ENCODE data around the gene ARL2.
"Not testable (repeated sequence)": the region's sequence is repeated elsewhere in the genome, so short reads cannot be mapped to it uniquely, and the experiment has no call there.

ARL2 gene

DNA sequence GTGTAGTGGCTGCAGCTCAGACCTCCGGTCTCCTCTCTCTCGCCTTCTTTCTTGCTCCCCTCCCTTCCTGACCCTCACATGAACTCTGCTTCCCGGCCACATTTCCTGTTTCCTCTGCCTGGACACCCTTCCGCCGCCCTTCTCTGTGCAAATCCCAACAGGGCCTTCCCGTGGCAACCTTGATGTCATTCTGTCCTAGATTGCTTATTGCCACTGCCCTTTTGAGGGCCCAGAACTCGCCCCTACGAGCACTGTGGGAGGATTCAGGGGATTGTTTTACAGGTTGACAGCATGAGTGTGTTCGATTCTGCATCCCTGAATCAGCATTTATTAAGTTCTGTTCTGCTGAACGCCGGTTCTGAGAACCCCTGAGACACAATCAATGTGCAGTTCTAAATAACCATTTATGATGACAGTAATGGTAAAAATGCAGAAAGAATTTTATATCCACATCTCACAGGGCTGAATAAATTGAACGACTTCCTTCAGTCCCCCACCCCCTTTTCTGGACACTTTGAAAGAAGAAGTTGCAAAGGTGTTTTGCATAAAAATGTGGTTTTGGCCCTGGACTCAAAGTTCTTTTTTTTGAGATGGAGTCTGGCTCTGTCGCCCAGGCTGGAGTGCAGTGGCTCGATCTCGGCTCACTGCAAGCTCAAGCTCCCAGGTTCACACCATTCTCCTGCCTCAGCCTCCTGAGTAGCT is 23.6 kb upstream of the ARL2 start:
- FAIRE-seq, result peak; percentile 79
- no peak for TF ChIP-seq TAF1 (IDR thresholded peaks at IDR 0.05; ENCODE audit: borderline replicate concordance, low read depth, low read length)
- TF ChIP-seq POLR2AphosphoS5 (IDR thresholded peaks at IDR 0.05; ENCODE audit: low read depth, low read length), result no peak
- TF ChIP-seq POLR2A (IDR thresholded peaks at IDR 0.05; ENCODE audit: low read depth, low read length), result no peak
- DNase-seq (ENCODE audit: insufficient read length), result no peak

- DNase-seq (ENCODE audit: insufficient read length) (no peak), FAIRE-seq (no peak)
- TF ChIP-seq TAF1 (IDR thresholded peaks at IDR 0.05; ENCODE audit: borderline replicate concordance, low read depth, low read length) (no peak), POLR2A (IDR thresholded peaks at IDR 0.05; ENCODE audit: low read depth, low read length) (no peak), POLR2AphosphoS5 (IDR thresholded peaks at IDR 0.05; ENCODE audit: low read depth, low read length) (no peak)
These were observed 19.6 kb upstream of the ARL2 start for GRCh38 chr11:64994318-64994717.

- DNase-seq (ENCODE audit: insufficient read length) (no peak), FAIRE-seq (peak; percentile 9)
- no peak for TF ChIP-seq POLR2AphosphoS5 (IDR thresholded peaks at IDR 0.05; ENCODE audit: low read depth, low read length)
- no peak for TF ChIP-seq POLR2A (IDR thresholded peaks at IDR 0.05; ENCODE audit: low read depth, low read length)
- no peak for TF ChIP-seq TAF1 (IDR thresholded peaks at IDR 0.05; ENCODE audit: borderline replicate concordance, low read depth, low read length)
These were observed 17.6 kb upstream of the ARL2 start for GRCh38 chr11:64996327-64996709.

DNA sequence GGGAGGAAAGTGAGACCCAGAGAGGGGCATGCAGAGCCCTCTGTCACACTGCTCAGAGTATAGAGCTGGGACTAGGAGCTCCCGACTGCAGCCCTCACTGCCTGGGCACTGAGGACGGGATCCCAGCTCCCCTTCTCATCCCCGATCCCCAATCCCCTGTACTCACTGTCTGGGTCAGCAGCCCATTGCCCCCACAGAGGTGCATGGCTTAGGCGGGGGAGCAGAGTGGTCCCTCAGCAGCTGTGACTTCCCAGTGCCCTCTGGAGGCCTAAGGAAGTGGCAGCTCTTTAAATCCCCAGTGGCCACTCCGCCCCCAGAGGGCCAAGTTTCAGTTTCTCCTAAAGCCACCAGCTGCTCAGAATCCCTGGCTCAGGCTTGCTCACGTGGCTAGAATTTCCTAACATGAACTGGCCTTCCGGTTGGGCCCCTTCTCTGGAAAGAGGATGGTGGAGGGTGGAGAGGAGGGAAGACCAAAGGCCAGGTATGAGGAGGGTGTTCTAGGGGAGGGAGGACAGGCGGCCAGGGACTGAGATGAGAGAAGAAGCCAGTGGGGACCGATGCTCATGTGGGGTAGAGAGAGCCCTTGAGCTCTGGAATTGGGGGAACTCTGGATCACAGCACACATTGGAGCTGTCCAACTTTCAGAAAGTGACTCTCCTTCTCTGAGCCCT is 17.1 kb upstream of the ARL2 start, which contains the start of gene BATF2:
BATF2 (minus strand) TSS at position 262 of the 671 bp plus-strand sequence; CDS start at position 205, 57 bp downstream.
- DNase-seq (ENCODE audit: insufficient read length), result peak; percentile 46
- TF ChIP-seq TAF1 (IDR thresholded peaks at IDR 0.05; ENCODE audit: borderline replicate concordance, low read depth, low read length), result no peak
- peak; percentile 62 for FAIRE-seq

DNA sequence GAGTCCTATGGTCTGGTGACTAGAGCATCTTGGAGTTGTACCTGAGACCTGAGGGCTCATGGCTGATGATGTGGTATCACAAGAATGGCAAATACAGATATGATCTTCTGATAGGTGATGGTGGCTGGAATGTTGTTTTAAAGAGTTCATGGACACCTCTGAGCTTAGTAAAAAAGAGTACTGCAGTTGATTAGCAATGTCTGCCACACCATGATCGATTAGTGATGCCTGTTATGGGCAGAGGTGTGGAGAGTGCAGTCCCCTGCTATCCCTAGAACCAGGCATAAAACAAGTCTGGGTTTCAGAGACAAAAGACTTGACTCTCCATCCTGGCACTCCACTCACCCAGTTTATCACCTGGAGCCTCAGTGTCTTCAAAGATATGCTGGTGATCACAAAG is 15.8 kb upstream of the ARL2 start:
- no peak for FAIRE-seq
- TF ChIP-seq POLR2AphosphoS5 (IDR thresholded peaks at IDR 0.05; ENCODE audit: low read depth, low read length), result no peak
- no peak for TF ChIP-seq POLR2A (IDR thresholded peaks at IDR 0.05; ENCODE audit: low read depth, low read length)
- no peak for TF ChIP-seq TAF1 (IDR thresholded peaks at IDR 0.05; ENCODE audit: borderline replicate concordance, low read depth, low read length)
- DNase-seq (ENCODE audit: insufficient read length), result no peak

GRCh38 chr11:64998690-64999431 is 15.1 kb upstream of the ARL2 start:
- TF ChIP-seq TAF1 (IDR thresholded peaks at IDR 0.05; ENCODE audit: borderline replicate concordance, low read depth, low read length) (no peak), POLR2A (IDR thresholded peaks at IDR 0.05; ENCODE audit: low read depth, low read length) (no peak), POLR2AphosphoS5 (IDR thresholded peaks at IDR 0.05; ENCODE audit: low read depth, low read length) (no peak)
- FAIRE-seq, result no peak
- no peak for DNase-seq (ENCODE audit: insufficient read length)

- TF ChIP-seq POLR2A (IDR thresholded peaks at IDR 0.05; ENCODE audit: low read depth, low read length) (no peak), TAF1 (IDR thresholded peaks at IDR 0.05; ENCODE audit: borderline replicate concordance, low read depth, low read length) (no peak)
- no peak for FAIRE-seq
- no peak for DNase-seq (ENCODE audit: insufficient read length)
These were observed 14.5 kb upstream of the ARL2 start for GRCh38 chr11:64999478-64999877.

GRCh38 chr11:65002706-65003105 is 11.3 kb upstream of the ARL2 start:
- FAIRE-seq (no peak), DNase-seq (ENCODE audit: insufficient read length) (no peak)
- no peak for TF ChIP-seq POLR2AphosphoS5 (IDR thresholded peaks at IDR 0.05; ENCODE audit: low read depth, low read length)
- no peak for TF ChIP-seq POLR2A (IDR thresholded peaks at IDR 0.05; ENCODE audit: low read depth, low read length)
- no peak for TF ChIP-seq TAF1 (IDR thresholded peaks at IDR 0.05; ENCODE audit: borderline replicate concordance, low read depth, low read length)

DNA sequence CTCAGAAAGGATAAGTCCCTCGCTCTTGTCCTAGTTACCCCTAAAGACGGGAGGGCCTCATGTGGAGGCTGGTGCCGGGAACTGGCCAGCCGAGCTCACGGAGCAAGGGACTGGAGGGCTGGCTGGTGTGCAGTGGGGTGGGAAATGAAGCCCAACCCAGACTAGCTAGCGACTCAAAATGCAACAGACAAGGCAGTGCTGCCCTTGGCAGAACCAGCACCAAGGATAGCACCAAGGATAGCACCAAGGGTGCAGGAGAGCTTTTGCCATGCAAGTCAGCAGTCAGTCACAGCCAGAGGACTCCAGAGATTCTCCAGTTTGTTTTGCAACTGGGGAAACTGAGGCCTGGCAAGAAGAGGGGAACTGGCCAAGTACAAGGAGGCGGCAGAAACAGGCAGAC is 10.7 kb upstream of the ARL2 start:
- no peak for TF ChIP-seq POLR2AphosphoS5 (IDR thresholded peaks at IDR 0.05; ENCODE audit: low read depth, low read length)
- no peak for TF ChIP-seq POLR2A (IDR thresholded peaks at IDR 0.05; ENCODE audit: low read depth, low read length)
- no peak for TF ChIP-seq TAF1 (IDR thresholded peaks at IDR 0.05; ENCODE audit: borderline replicate concordance, low read depth, low read length)
- no peak for DNase-seq (ENCODE audit: insufficient read length)
- FAIRE-seq, result no peak

DNA sequence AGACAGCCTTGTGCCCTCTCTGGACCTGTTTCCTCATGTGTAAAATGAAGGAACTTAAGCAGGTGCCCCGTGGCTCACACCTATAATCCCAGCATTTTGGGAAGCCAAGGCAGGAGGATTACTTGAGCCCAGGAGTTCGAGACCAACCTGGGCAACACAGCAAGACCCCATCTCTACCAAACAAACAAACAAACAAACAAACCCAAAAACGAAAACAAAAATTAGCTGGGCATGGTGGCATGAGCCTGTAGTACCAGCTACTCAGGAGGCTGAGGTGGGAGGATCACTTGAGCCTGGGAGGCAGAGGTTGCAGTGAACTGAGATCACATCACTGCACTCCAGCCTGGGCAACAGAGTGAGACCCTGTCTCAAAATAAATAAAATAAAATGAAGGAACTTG is 10.0 kb upstream of the ARL2 start:
- not testable (repeated sequence) for FAIRE-seq; DNase-seq (ENCODE audit: insufficient read length)

GRCh38 chr11:65008016-65008415 is 5.9 kb upstream of the ARL2 start:
- FAIRE-seq, result no peak
- no peak for TF ChIP-seq POLR2A (IDR thresholded peaks at IDR 0.05; ENCODE audit: low read depth, low read length)
- no peak for TF ChIP-seq TAF1 (IDR thresholded peaks at IDR 0.05; ENCODE audit: borderline replicate concordance, low read depth, low read length)
- no peak for TF ChIP-seq POLR2AphosphoS5 (IDR thresholded peaks at IDR 0.05; ENCODE audit: low read depth, low read length)
- DNase-seq (ENCODE audit: insufficient read length), result no peak

GRCh38 chr11:65008873-65009272 is 5.1 kb upstream of the ARL2 start:
- FAIRE-seq (no peak), DNase-seq (ENCODE audit: insufficient read length) (no peak)
- no peak for TF ChIP-seq POLR2AphosphoS5 (IDR thresholded peaks at IDR 0.05; ENCODE audit: low read depth, low read length)
- TF ChIP-seq POLR2A (IDR thresholded peaks at IDR 0.05; ENCODE audit: low read depth, low read length), result no peak
- TF ChIP-seq TAF1 (IDR thresholded peaks at IDR 0.05; ENCODE audit: borderline replicate concordance, low read depth, low read length), result no peak

Measured in GM12892 (cell line).